ENCODE results near the gene PPHLN1. TPM values are rescaled to one million over a fixed set of nuclear protein-coding genes. Genes with fewer than 3 reads are reported as not detected.
"Not testable (repeated sequence)": the region's sequence is repeated elsewhere in the genome, so short reads cannot be mapped to it uniquely, and the experiment has no call there.

The PPHLN1 gene
- total RNA-seq, 1 donor = 75.1 TPM

- TF ChIP-seq CTCF (IDR thresholded peaks at IDR 0.05; ENCODE audit: insufficient read depth, low read depth, low read length) = no peak
- no peak for DNase-seq (ENCODE audit: low read depth)
- H3K4me3 ChIP-seq (ENCODE audit: low read depth, low read length) = no peak overlapping the region
Measured at GRCh38 chr12:42386308-42386707, 60.3 kb downstream of the PPHLN1 start.

- DNase-seq (ENCODE audit: low read depth); H3K4me3 ChIP-seq (ENCODE audit: low read depth, low read length): not testable (repeated sequence)
Measured at GRCh38 chr12:42388086-42388485, 62.1 kb downstream of the PPHLN1 start.

- no peak for DNase-seq (ENCODE audit: low read depth)
- H3K4me3 ChIP-seq (ENCODE audit: low read depth, low read length) = no peak overlapping the region
- no peak for TF ChIP-seq CTCF (IDR thresholded peaks at IDR 0.05; ENCODE audit: insufficient read depth, low read depth, low read length)
Measured at GRCh38 chr12:42394429-42394828, 68.5 kb downstream of the PPHLN1 start.

- no peak overlapping the region for H3K4me3 ChIP-seq (ENCODE audit: low read depth, low read length)
- DNase-seq (ENCODE audit: low read depth) = no peak
- TF ChIP-seq CTCF (IDR thresholded peaks at IDR 0.05; ENCODE audit: insufficient read depth, low read depth, low read length) = no peak
Measured at GRCh38 chr12:42396473-42397259, 70.7 kb downstream of the PPHLN1 start.

GRCh38 chr12:42402821-42403411 lies 76.9 kb downstream of the PPHLN1 start:
- no peak for DNase-seq (ENCODE audit: low read depth)
- H3K4me3 ChIP-seq (ENCODE audit: low read depth, low read length) = no peak overlapping the region
- no peak for TF ChIP-seq CTCF (IDR thresholded peaks at IDR 0.05; ENCODE audit: insufficient read depth, low read depth, low read length)

- DNase-seq (ENCODE audit: low read depth) = no peak
- H3K4me3 ChIP-seq (ENCODE audit: low read depth, low read length) = no peak overlapping the region
- no peak for TF ChIP-seq CTCF (IDR thresholded peaks at IDR 0.05; ENCODE audit: insufficient read depth, low read depth, low read length)
Measured at GRCh38 chr12:42407306-42407705, 81.3 kb downstream of the PPHLN1 start.

- no peak for DNase-seq (ENCODE audit: low read depth)
- TF ChIP-seq CTCF (IDR thresholded peaks at IDR 0.05; ENCODE audit: insufficient read depth, low read depth, low read length) = no peak
- no peak overlapping the region for H3K4me3 ChIP-seq (ENCODE audit: low read depth, low read length)
Measured at GRCh38 chr12:42409471-42409870, 83.5 kb downstream of the PPHLN1 start.

Measured in fibroblast of villous mesenchyme (primary cell).